HUDEP-2 (cell line): ENCODE measurements around the gene CHD2.

Experiments
- DNase-seq, 76 experiments: peaks; one replicate each; lab custom pipeline; 2025; ENCODE audit not compliant: unreplicated experiment in 76 of 76; lab: John Stamatoyannopoulos, UW

The CHD2 gene

GRCh38 chr15:92952458-92952850 is 52.3 kb downstream of the CHD2 start:
- no peak for DNase-seq

DNA sequence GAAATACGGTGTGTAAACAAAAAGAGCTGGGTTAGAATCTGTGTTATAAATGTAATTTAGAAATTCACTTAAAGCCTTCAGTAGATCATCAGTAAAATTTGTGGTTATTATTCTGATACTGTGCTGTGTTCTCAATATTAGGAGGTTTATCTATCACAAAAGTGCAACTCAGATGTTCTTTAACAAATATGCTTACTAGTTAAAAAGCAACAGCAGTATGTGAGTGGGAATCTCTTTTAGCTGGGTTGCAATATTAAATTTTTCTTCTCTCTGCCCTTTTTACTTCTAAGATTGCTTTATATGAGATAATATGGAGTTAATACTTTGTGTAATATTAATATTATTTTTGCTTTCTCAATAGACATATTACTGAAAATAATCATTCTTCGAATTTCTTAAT is 53.4 kb downstream of the CHD2 start:
- DNase-seq, result no peak

DNA sequence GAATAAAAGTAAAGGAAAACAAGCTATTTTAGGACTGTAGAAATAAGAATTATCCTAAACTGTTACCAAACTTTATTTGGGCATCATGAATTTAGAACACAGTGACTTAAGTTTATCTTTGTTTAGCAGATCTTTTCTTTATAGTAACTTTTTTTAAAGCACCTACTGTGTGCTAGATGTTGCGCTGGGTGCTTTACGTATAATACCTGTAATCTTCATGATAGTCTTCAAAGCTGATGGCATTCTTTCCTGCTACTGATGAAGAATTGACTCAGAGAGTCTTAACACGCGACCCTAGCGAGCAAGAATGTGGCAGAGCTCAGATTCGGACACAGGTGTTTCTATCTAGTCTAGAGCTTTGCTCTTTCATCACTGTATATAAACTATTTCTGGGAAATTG is 53.9 kb downstream of the CHD2 start:
- no peak for DNase-seq

DNA sequence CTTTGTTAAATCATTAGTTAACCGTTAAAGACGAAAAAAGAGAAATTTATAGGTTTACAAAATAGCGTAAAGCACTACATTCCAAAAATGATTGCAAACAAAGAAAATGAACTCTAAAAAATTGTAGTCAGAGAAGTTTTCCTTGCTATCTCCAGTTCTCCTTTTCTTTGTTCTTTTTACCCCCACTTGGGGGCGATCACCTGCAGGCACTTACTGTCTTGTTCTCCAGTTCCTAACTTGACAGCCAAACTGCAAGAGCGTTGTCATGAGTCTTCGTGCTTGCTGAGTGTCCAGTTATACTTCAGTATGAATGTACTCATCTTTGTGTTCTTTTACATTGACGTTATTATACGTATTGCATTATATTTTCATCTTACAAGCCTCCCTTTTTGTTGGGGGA is 54.5 kb downstream of the CHD2 start:
- DNase-seq, result peak in 11 of 76 experiments; percentile 3 to 40 (median 7)

- DNase-seq, result no peak
Observed at GRCh38 chr15:92955706-92956105, 55.6 kb downstream of the CHD2 start.

DNA sequence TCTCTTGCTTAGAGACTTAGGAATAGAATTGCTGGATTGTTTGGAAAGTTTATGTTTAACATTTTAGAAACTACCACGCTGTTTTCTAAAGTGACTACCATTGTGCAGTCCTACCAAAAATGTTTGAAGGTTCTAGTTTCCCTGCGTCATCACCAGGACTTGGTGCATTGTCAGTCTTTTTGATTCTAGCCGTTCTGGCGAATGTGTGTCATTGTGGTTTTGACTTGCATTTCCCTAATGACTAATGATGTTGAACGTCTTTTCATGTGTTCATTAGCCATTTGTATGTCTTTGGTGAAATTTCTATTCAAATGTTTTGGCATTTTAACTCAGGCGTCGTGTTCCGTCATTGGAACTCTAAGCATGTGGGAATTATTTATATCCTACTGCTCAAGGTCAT is 58.0 kb downstream of the CHD2 start:
- no peak for DNase-seq

DNA sequence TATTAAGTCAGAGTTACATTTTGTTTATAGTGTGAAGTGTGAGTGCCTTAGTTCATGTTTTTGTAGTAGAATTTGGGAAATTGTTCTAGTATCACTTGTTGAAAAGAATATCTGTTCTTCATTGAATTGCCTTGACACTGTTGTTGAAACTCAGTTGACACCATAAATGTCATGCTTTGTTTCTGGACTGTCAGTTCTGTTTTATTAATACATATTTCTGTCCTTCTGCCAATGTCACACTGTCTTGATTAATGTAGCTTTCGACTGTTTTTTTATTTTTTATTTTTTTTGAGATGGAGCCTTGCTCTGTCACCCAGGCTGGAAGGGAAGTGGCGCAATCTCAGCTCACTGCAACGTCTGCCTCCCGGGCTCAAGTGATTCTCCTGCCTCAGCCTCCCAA is 59.1 kb downstream of the CHD2 start:
- no peak for DNase-seq

DNA sequence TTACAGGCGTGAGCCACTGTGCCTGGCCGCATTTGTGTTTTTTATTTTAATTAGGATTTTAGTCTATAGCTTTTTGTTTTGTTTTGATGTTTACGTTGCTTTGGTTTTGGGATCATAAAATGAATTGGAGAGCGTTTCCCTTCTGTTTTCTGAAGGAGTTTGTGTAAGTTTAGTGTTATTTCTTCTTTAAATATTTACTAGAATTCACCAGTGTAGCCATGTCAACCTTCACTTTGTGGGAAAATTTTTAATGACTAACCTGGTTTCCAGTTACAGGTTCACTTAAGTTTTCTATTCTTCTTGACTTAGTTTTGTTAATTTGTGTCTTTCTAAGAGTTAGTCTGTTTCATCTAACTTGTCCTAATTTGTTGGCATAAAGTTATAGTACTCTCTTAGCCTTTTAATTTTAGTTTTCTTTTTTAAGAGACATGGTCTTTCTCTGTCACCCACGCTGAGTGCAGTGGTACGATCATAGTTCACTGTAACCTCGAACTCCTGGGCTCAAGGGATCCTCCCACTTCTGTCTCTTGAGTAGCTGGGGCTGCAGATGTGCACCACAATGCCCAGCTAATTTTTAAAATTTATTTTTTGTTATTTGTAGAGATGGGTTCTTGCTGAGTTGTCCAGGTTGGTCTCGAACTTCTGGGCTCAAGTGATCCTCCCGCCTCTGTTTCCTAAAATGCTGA is 61.0 kb downstream of the CHD2 start:
- DNase-seq, result no peak

- DNase-seq, result no peak
Observed at GRCh38 chr15:92962914-92963313, 62.8 kb downstream of the CHD2 start.

DNA sequence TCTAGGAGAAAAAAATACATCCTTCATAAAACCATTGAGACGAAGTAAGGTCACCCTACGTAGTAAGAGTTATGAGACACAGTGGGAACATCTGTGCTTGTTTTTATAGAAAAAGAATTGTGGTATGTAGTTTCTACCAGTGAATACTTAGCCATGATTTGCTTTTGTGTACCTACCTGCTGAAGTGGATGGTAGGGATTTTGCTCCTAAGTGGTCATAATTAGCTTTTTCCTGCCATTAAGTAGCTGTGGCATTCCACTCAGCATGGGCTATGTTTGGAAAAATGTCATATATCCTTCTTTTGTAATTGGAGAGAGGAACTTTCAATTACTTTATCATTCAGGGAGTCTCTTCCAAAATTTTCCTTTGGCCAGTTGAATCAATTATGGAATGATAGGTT is 63.7 kb downstream of the CHD2 start:
- DNase-seq, result no peak

DNA sequence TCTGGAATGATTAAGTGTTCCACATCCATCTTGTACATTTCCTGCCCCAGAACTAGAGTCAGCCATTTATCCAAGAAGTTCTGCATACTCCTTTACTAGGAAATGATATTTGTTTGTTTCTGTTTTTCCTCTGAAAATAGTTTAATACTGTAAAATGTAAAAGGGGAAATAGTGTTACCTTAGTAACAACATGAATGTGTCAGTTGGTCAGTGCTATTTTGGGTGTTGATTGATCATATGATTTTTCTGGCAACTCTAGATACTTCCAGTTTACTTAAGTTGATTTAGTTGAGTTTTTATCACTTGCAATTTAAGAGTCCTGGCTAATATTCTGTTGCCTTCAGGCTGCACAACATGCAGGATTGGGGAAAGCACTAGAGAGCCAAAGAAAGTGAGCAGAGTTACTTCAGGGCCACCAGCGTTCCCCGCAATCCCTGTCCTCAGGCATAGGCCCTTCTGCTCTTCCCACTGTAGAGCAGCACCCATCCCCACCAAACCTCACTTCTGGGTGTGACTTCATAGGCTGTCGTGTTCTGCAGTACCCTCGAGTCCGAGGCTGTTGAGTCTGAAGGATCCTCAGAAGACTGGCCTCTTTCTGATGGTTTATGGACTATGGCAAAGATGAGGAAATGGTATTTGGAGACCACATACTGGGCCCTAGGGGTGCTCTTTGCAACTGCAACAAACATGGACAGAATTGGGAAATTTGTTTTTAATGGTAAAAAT is 69.0 kb downstream of the CHD2 start:
- no peak for DNase-seq

GRCh38 chr15:92970656-92971055 is 70.5 kb downstream of the CHD2 start:
- DNase-seq, result no peak

DNA sequence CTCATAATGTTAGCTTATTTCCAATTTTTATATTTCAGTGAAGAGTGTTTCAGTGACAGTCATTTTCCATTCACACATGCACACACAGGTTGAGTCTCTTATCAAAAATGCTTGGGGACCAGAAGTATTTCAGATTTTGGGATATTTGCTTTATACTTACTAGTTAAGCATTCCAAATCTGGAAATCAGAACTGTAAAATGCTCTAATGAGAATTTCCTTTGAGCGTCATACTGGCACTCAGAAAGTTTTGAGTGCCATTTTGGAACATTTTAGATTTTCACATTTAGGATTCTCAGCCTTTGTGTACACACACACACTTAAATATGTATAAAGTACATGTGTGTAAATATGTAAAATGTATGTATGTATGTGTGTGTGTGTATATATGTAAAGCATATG is 71.0 kb downstream of the CHD2 start:
- no peak for DNase-seq

- no peak for DNase-seq
Observed at GRCh38 chr15:92971713-92972112, 71.6 kb downstream of the CHD2 start.

- no peak for DNase-seq
Observed at GRCh38 chr15:92974183-92974915, 74.2 kb downstream of the CHD2 start.

DNA sequence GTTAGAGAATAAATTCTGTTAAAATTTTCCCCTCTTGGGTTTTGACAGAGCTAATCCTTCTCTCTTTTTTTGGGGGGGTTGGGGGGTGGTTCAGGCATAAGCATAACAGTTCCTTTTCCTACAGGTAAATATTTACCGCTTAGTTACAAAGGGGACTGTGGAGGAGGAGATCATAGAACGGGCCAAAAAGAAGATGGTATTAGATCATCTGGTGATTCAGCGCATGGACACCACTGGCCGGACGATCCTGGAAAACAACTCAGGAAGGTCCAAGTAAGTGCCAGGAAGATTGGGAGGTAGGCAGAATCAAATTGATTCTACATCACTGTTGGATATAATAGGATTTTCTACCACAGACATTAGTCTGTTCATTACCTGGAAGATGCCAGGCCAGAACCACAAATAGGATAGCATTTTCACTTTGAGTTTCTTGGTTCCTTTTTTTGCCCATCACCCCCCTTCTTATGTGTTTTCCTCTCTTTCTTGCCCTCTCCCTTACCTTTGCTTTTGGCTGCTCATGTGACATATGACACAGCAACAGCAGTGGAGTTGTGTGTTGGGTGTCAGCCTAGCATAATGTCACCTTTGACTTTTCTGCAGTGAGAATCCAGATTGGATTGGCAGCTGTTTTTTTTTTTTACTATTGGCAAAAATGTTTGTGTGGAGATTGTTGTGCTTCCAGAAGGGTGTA is 79.0 kb downstream of the CHD2 start:
- DNase-seq, result no peak

- DNase-seq, result no peak
Observed at GRCh38 chr15:92981333-92981732, 81.2 kb downstream of the CHD2 start.

DNA sequence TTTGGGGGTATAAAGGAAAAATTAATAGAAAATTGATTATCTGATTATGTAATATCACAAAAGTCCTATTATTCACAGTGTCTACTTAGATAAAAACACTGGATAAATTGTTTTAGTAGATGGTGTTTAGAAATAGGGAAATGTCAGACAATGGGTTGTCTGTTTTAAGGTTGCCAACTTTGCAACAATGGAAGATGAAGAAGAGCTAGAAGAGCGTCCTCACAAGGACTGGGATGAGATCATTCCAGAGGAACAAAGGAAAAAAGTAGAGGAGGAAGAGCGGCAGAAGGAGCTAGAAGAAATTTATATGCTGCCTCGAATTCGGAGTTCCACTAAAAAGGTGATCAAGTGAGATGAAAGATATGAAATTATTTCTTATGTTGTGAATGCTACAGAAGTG is 84.0 kb downstream of the CHD2 start:
- no peak for DNase-seq

GRCh38 chr15:92989470-92989869 is 89.3 kb downstream of the CHD2 start:
- no peak for DNase-seq

DNA sequence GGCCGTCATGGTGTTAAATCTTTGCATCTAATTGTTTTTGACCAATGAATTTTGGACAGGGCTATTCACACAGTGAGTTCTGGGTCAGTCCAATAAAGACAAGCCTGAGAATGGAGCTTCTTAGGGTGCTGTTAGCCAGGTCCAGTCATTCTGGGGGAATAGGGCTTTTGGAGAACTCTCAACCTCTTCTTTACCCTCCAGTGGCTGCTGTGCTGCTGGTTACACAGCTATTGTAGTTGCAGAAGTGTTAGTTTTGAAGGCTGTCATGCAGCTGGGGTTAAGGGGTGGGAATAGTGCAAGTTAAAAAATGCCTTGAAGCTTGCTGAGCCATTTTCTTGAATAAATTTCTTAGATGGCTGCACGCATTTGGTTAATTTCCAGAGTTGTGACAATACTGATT is 89.9 kb downstream of the CHD2 start:
- DNase-seq, result no peak

- no peak for DNase-seq
Observed at GRCh38 chr15:92992720-92993119, 92.6 kb downstream of the CHD2 start.
